HEK293 (cell line): ENCODE data around the gene FGFR2.

Experiments
- CTCF ChIA-PET: fragments of 350-600 bp; formaldehyde crosslinking; extraction: SDS; loops from one replicate; lab custom pipeline; 2021; ENCODE audit warnings: antibody characterized with exemption; lab: Yijun Ruan, JAX
- POLR2A ChIA-PET: fragments of 300-600 bp; formaldehyde crosslinking; extraction: SDS; loops from one replicate; lab custom pipeline; 2020; ENCODE audit warnings: antibody characterized with exemption, inconsistent platforms; lab: Yijun Ruan, JAX
- H3K27ac ChIP-seq: fragments of 200-500 bp; sonication (Bioruptor generic); 2 replicates; pipeline ENCODE4 v1.5.1; 2014; ENCODE audit warnings: low read depth, low read length, control low read depth, inconsistent platforms; ENCODE audit errors: extremely low read depth
- H3K36me3 ChIP-seq, 2 experiments: fragments of 200-500 bp in 1 of 2; sonication (Bioruptor generic) in 1 of 2; 1 replicate in 1 of 2; 2 replicates in 1 of 2; pipeline ENCODE4 v1.5.1; 2014 to 2017; ENCODE audit warnings: inconsistent platforms in 2 of 2, low read length in 2 of 2; ENCODE audit not compliant: control insufficient read depth in 2 of 2, insufficient read depth in 1 of 2
- H3K4me1 ChIP-seq: fragments of 200-500 bp; sonication (Bioruptor generic); 2 replicates; pipeline ENCODE4 v1.5.1; 2014; ENCODE audit warnings: mild to moderate bottlenecking, low read length, inconsistent platforms; ENCODE audit not compliant: control insufficient read depth, insufficient read depth
- H3K4me3 ChIP-seq: 2 replicates; pipeline ENCODE4 v1.5.1; 2011; ENCODE audit warnings: low read depth, mild to moderate bottlenecking, control low read depth, low read length, moderate library complexity
- H3K9me3 ChIP-seq: fragments of 200-500 bp; sonication (Bioruptor generic); 2 replicates; pipeline ENCODE4 v1.5.1; 2014; ENCODE audit warnings: low read depth, low read length, inconsistent platforms; ENCODE audit not compliant: control insufficient read depth, insufficient read depth
- FEZF1 ChIP-seq: fragments of 450-650 bp; formaldehyde crosslinking; IDR thresholded peaks from 2 replicates; pipeline ENCODE4 v1.5.1; 2016; ENCODE audit warnings: missing biosample characterization, missing genetic modification characterization
- GLIS1 ChIP-seq: fragments of 450-650 bp; formaldehyde crosslinking; IDR thresholded peaks from 2 replicates; pipeline ENCODE4 v1.5.1; 2016; ENCODE audit warnings: missing biosample characterization, missing genetic modification characterization
- KLF10 ChIP-seq: fragments of 450-650 bp; IDR thresholded peaks from 2 replicates; pipeline ENCODE4 v1.5.1; 2018; ENCODE audit warnings: missing biosample characterization, mild to moderate bottlenecking, missing genetic modification characterization
- KLF7 ChIP-seq: fragments of 450-650 bp; formaldehyde crosslinking; IDR thresholded peaks from 2 replicates; pipeline ENCODE4 v1.5.1; 2016; ENCODE audit warnings: missing biosample characterization, missing genetic modification characterization, borderline replicate concordance
- MZF1 ChIP-seq: fragments of 450-650 bp; formaldehyde crosslinking; IDR thresholded peaks from 2 replicates; pipeline ENCODE4 v1.5.1; 2017; ENCODE audit warnings: missing biosample characterization, missing genetic modification characterization, borderline replicate concordance
- PRDM1 ChIP-seq: fragments of 450-650 bp; formaldehyde crosslinking; IDR thresholded peaks from 2 replicates; pipeline ENCODE4; 2016; ENCODE audit warnings: missing biosample characterization, missing genetic modification characterization
- SETDB1 ChIP-seq: IDR thresholded peaks from one replicate; pipeline ENCODE4 v1.6.1; 2017; ENCODE audit warnings: mild to moderate bottlenecking, low read length, moderate library complexity, mixed read lengths; ENCODE audit not compliant: insufficient read length
- ZBTB17 ChIP-seq: fragments of 450-650 bp; formaldehyde crosslinking; IDR thresholded peaks from 2 replicates; pipeline ENCODE4 v1.5.1; 2016; ENCODE audit warnings: missing biosample characterization, missing genetic modification characterization
- ZNF16 ChIP-seq: fragments of 450-650 bp; formaldehyde crosslinking; IDR thresholded peaks from 2 replicates; pipeline ENCODE4 v1.5.1; 2016; ENCODE audit warnings: low read depth, missing biosample characterization, missing genetic modification characterization
- ZNF366 ChIP-seq: fragments of 450-650 bp; formaldehyde crosslinking; conservative IDR thresholded peaks from 2 replicates; pipeline ENCODE4 v1.5.1; 2016; ENCODE audit warnings: missing biosample characterization, missing genetic modification characterization
- ZNF404 ChIP-seq: fragments of 450-650 bp; formaldehyde crosslinking; IDR thresholded peaks from 2 replicates; pipeline ENCODE4 v1.5.1; 2017; ENCODE audit warnings: missing biosample characterization, missing genetic modification characterization
- ZNF423 ChIP-seq: fragments of 450-650 bp; formaldehyde crosslinking; IDR thresholded peaks from 2 replicates; pipeline ENCODE4 v1.5.1; 2016; ENCODE audit warnings: missing biosample characterization, missing genetic modification characterization
- ZNF473 ChIP-seq: fragments of 450-650 bp; formaldehyde crosslinking; IDR thresholded peaks from 2 replicates; pipeline ENCODE4 v1.5.1; 2017; ENCODE audit warnings: missing biosample characterization, missing genetic modification characterization
- ZNF600 ChIP-seq: fragments of 450-650 bp; formaldehyde crosslinking; IDR thresholded peaks from 2 replicates; pipeline ENCODE4 v1.5.1; 2016; ENCODE audit warnings: missing biosample characterization, missing genetic modification characterization
- ZNF629 ChIP-seq: fragments of 450-650 bp; formaldehyde crosslinking; IDR thresholded peaks from 2 replicates; pipeline ENCODE4 v1.5.1; 2017; ENCODE audit warnings: missing biosample characterization, missing genetic modification characterization
- ZNF660 ChIP-seq: fragments of 450-650 bp; IDR thresholded peaks from 2 replicates; pipeline ENCODE4 v1.5.1; 2018; ENCODE audit warnings: missing biosample characterization, mild to moderate bottlenecking, missing genetic modification characterization
- ZNF664 ChIP-seq: fragments of 450-650 bp; formaldehyde crosslinking; IDR thresholded peaks from 2 replicates; pipeline ENCODE4 v1.5.1; 2016; ENCODE audit warnings: missing biosample characterization, missing genetic modification characterization
- ZNF843 ChIP-seq: fragments of 450-650 bp; formaldehyde crosslinking; IDR thresholded peaks from 2 replicates; pipeline ENCODE4 v1.5.1; 2016; ENCODE audit warnings: missing biosample characterization, missing genetic modification characterization
- ZSCAN30 ChIP-seq: fragments of 450-650 bp; IDR thresholded peaks from 2 replicates; pipeline ENCODE4 v1.5.1; 2018; ENCODE audit warnings: missing biosample characterization, mild to moderate bottlenecking, missing genetic modification characterization, moderate library complexity
- ZXDB ChIP-seq: fragments of 450-650 bp; formaldehyde crosslinking; IDR thresholded peaks from 2 replicates; pipeline ENCODE4 v1.5.1; 2016; ENCODE audit warnings: missing biosample characterization, missing genetic modification characterization
- TF ChIP-seq, protein P1 (sequence below): fragments of 450-650 bp; formaldehyde crosslinking; IDR thresholded peaks from 2 replicates; pipeline ENCODE4 v1.5.1; 2016; ENCODE audit warnings: missing biosample characterization, missing genetic modification characterization
- TF ChIP-seq, protein P2 (sequence below): fragments of 450-650 bp; formaldehyde crosslinking; IDR thresholded peaks from 2 replicates; pipeline ENCODE4 v1.5.1; 2016; ENCODE audit warnings: missing biosample characterization, missing genetic modification characterization
- TF ChIP-seq, protein P3 (sequence below): fragments of 450-650 bp; formaldehyde crosslinking; IDR thresholded peaks from 2 replicates; pipeline ENCODE4 v1.5.1; 2016; ENCODE audit warnings: missing biosample characterization, missing genetic modification characterization
- TF ChIP-seq, protein P4 (sequence below): fragments of 450-650 bp; formaldehyde crosslinking; IDR thresholded peaks from 2 replicates; pipeline ENCODE4 v1.5.1; 2016; ENCODE audit warnings: missing biosample characterization, missing genetic modification characterization, low read depth
- TF ChIP-seq, protein P5 (sequence below): fragments of 450-650 bp; formaldehyde crosslinking; IDR thresholded peaks from 2 replicates; pipeline ENCODE4 v1.5.1; 2016; ENCODE audit warnings: missing biosample characterization, missing genetic modification characterization
- TF ChIP-seq, protein P6 (sequence below): fragments of 450-650 bp; formaldehyde crosslinking; IDR thresholded peaks from 2 replicates; pipeline ENCODE4 v1.5.1; 2017; ENCODE audit warnings: missing biosample characterization, missing genetic modification characterization

FGFR2 gene

DNA sequence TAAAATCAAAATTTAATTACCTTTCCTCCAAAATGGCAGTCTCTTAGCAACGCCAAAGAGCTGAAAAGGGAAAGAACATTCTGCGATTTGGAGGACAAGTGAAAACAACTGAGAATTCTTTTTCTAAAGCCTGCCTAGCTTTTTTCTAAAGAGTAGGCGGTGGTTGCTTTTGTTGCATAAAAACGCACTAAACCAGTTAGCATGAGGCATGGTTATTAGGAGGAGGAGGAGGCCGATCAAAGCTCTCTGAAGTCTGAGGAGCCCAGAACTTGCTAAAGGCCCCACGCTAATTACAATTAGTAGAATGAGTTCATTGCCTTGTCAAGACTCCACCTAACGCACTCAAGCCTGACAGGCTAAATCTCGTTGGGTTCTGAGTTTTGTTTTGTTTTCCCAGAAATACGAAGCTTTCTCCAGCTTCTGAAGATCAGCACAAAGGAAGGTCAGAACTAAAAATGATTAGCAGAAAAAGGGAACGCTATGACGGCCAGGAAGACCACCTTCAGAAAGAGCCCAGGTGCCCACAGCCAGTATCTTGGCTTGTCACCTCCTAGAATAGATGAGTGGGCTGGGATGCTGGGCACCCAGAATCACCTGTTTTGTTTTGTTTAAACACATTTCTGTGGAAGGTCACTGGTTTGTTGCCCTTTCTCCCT lies 72.0 kb downstream of the FGFR2 start (continued):
- TF ChIP-seq ZNF404 (tag by site-specific recombination) = no peak

DNA sequence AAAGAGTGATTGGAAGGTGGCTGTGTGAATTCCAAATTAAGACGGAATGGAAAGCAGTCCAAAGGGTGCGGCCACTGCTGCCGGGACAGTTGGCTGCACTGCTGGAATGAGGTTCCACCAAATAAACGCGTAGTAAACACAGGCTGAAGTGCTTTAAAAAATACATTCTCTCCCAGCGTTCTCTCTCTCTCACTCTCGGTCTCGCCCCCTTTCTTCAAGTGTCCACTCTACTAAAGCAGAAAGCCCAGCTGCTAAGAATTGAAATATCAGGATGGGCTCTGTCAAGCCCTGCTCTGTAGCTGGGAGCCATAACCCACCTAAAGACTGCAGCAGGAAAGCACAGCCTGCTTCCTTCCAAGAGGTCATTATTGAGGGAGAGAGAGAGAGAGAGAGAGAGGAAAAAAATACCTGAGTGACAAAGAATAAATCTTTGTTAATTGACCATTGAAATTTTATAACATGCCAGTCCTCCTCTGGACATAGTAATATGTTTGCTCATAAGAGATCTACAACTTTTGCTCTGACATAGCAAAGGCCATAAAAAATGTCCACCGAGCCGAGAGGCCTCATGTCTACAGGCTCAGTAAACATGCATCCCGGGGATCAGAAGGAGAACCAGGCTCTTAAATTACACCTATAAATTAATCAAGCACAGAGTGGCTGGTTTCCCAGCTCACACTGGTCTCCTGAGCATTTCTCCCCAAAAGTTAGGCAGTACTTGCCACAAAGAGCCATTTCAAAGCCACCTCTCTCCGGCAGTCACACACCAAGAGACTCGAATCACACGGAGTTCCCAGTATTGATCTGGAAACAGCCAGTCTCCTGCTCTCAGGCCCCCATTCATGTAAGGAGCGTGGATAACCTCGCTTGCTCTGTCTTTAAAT lies 72.8 kb downstream of the FGFR2 start:
- H3K36me3 ChIP-seq = no peaks in the 10 kb centered on the region
- POLR2A ChIA-PET = no interaction called here
- no peaks in the 10 kb centered on the region for H3K9me3 ChIP-seq
- no peak overlapping the region for H3K4me3 ChIP-seq
- H3K4me1 ChIP-seq = peaks cover 41% of the 10 kb centered on the region
- CTCF ChIA-PET = no interaction called here
- H3K27ac ChIP-seq = peak overlapping the region; percentile 28
- TF ChIP-seq, protein P1, sequence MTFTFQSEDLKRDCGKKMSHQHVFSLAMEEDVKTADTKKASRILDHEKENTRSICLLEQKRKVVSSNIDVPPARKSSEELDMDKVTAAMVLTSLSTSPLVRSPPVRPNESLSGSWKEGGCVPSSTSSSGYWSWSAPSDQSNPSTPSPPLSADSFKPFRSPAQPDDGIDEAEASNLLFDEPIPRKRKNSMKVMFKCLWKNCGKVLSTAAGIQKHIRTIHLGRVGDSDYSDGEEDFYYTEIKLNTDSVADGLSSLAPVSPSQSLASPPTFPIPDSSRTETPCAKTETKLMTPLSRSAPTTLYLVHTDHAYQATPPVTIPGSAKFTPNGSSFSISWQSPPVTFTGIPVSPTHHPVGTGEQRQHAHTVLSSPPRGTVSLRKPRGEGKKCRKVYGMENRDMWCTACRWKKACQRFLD (tag by site-specific recombination) = no peak
- TF ChIP-seq ZNF366 (tag by site-specific recombination) = 0 out of 2 replicates have a peak, but pooled peaks have one; percentile 32
- TF ChIP-seq ZNF473 (tag by site-specific recombination) = no peak
- peak; percentile 71 for TF ChIP-seq GLIS1
- TF ChIP-seq ZNF423 = 0 out of 2 replicates have a peak, but pooled peaks have one; percentile 35
- peak; percentile 68; the same call in 1 of the 2 replicates for TF ChIP-seq ZNF843 (tag by site-specific recombination)
- TF ChIP-seq ZNF664 = 0 out of 2 replicates have a peak, but pooled peaks have one; percentile 23
- TF ChIP-seq ZNF660 = no peak
- TF ChIP-seq KLF10 (tag by site-specific recombination) = no peak
- TF ChIP-seq SETDB1 = no peak
- TF ChIP-seq, protein P2, sequence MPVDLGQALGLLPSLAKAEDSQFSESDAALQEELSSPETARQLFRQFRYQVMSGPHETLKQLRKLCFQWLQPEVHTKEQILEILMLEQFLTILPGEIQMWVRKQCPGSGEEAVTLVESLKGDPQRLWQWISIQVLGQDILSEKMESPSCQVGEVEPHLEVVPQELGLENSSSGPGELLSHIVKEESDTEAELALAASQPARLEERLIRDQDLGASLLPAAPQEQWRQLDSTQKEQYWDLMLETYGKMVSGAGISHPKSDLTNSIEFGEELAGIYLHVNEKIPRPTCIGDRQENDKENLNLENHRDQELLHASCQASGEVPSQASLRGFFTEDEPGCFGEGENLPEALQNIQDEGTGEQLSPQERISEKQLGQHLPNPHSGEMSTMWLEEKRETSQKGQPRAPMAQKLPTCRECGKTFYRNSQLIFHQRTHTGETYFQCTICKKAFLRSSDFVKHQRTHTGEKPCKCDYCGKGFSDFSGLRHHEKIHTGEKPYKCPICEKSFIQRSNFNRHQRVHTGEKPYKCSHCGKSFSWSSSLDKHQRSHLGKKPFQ (tag by site-specific recombination) = peak; percentile 41; the same call in 1 of the 2 replicates
- TF ChIP-seq KLF7 (tag by site-specific recombination) = no peak
- peak; percentile 83 for TF ChIP-seq FEZF1 (tag by site-specific recombination)
- TF ChIP-seq ZNF600 (tag by site-specific recombination) = 0 out of 2 replicates have a peak, but pooled peaks have one; percentile 23
- TF ChIP-seq ZXDB = 0 out of 2 replicates have a peak, but pooled peaks have one; percentile 22
- peak; percentile 36; the same call in 1 of the 2 replicates for TF ChIP-seq ZNF16
- TF ChIP-seq, protein P3, sequence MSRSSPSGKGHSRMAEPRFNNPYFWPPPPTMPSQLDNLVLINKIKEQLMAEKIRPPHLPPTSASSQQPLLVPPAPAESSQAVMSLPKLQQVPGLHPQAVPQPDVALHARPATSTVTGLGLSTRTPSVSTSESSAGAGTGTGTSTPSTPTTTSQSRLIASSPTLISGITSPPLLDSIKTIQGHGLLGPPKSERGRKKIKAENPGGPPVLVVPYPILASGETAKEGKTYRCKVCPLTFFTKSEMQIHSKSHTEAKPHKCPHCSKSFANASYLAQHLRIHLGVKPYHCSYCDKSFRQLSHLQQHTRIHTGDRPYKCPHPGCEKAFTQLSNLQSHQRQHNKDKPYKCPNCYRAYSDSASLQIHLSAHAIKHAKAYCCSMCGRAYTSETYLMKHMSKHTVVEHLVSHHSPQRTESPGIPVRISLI (tag by site-specific recombination) = no peak
- TF ChIP-seq, protein P4, sequence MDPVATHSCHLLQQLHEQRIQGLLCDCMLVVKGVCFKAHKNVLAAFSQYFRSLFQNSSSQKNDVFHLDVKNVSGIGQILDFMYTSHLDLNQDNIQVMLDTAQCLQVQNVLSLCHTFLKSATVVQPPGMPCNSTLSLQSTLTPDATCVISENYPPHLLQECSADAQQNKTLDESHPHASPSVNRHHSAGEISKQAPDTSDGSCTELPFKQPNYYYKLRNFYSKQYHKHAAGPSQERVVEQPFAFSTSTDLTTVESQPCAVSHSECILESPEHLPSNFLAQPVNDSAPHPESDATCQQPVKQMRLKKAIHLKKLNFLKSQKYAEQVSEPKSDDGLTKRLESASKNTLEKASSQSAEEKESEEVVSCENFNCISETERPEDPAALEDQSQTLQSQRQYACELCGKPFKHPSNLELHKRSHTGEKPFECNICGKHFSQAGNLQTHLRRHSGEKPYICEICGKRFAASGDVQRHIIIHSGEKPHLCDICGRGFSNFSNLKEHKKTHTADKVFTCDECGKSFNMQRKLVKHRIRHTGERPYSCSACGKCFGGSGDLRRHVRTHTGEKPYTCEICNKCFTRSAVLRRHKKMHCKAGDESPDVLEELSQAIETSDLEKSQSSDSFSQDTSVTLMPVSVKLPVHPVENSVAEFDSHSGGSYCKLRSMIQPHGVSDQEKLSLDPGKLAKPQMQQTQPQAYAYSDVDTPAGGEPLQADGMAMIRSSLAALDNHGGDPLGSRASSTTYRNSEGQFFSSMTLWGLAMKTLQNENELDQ = no peak
- peak; percentile 41; the same call in 1 of the 2 replicates for TF ChIP-seq ZNF629 (tag by site-specific recombination)
- TF ChIP-seq MZF1 (tag by site-specific recombination) = peak; percentile 28; the same call in 1 of the 2 replicates
- TF ChIP-seq, protein P5, sequence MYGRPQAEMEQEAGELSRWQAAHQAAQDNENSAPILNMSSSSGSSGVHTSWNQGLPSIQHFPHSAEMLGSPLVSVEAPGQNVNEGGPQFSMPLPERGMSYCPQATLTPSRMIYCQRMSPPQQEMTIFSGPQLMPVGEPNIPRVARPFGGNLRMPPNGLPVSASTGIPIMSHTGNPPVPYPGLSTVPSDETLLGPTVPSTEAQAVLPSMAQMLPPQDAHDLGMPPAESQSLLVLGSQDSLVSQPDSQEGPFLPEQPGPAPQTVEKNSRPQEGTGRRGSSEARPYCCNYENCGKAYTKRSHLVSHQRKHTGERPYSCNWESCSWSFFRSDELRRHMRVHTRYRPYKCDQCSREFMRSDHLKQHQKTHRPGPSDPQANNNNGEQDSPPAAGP = no peak
- TF ChIP-seq, protein P6, sequence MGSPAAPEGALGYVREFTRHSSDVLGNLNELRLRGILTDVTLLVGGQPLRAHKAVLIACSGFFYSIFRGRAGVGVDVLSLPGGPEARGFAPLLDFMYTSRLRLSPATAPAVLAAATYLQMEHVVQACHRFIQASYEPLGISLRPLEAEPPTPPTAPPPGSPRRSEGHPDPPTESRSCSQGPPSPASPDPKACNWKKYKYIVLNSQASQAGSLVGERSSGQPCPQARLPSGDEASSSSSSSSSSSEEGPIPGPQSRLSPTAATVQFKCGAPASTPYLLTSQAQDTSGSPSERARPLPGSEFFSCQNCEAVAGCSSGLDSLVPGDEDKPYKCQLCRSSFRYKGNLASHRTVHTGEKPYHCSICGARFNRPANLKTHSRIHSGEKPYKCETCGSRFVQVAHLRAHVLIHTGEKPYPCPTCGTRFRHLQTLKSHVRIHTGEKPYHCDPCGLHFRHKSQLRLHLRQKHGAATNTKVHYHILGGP (tag by site-specific recombination) = 0 out of 2 replicates have a peak, but pooled peaks have one; percentile 34
- peak; percentile 22; the same call in 1 of the 2 replicates for TF ChIP-seq PRDM1 (tag by site-specific recombination)
- TF ChIP-seq ZBTB17 (tag by site-specific recombination) = peak; percentile 69
- TF ChIP-seq ZSCAN30 = peak; percentile 77; the same call in 1 of the 2 replicates
